ENCODE data around the gene NPHP1. TPM values are rescaled to one million over a fixed set of nuclear protein-coding genes. Genes with fewer than 3 reads are reported as not detected.
"Not testable (repeated sequence)": the region's sequence is repeated elsewhere in the genome, so short reads cannot be mapped to it uniquely, and the experiment has no call there.

The NPHP1 gene
- total RNA-seq, result 1 to 10 TPM in 3 of 4 donors, under 1 TPM in 1; 0.59 to 2.6 (median 1.8) TPM

GRCh38 chr2:110204408-110205385 is at the start of gene NPHP1:
TSS of gene NPHP1 (minus strand) at chr2:110205013. CDS start at chr2:110204968, 45 bp downstream.
- no peak for TF ChIP-seq CTCF (IDR thresholded peaks at IDR 0.05)
- no peak for TF ChIP-seq POLR2A (IDR thresholded peaks at IDR 0.05)
- WGBS, 2 donors, result 1% methylated on average over 35 to 43 of the region's 43 CpGs
- peak within 1 kb of the TSS; percentile 44 for H3K4me3 ChIP-seq (ENCODE audit: low read depth, poor library complexity, severe bottlenecking)
- peak; percentile 80 to 97 for DNase-seq (ENCODE audit: low spot score in 2 of 2)
- intact Hi-C loops (cut with DNase I; ENCODE audit: low total_unique reads), result no loop called here

GRCh38 chr2:110248081-110248795 is 43.4 kb upstream of the NPHP1 start:
- 75 to 83% methylated on average over 3 to 6 of the region's 7 CpGs for WGBS, 2 donors
- DNase-seq (ENCODE audit: low spot score in 2 of 2), result peak in 1 of 2 donors; percentile 52
- H3K4me3 ChIP-seq (ENCODE audit: low read depth, poor library complexity, severe bottlenecking); intact Hi-C loops (cut with DNase I; ENCODE audit: low total_unique reads): not testable (repeated sequence)

DNA sequence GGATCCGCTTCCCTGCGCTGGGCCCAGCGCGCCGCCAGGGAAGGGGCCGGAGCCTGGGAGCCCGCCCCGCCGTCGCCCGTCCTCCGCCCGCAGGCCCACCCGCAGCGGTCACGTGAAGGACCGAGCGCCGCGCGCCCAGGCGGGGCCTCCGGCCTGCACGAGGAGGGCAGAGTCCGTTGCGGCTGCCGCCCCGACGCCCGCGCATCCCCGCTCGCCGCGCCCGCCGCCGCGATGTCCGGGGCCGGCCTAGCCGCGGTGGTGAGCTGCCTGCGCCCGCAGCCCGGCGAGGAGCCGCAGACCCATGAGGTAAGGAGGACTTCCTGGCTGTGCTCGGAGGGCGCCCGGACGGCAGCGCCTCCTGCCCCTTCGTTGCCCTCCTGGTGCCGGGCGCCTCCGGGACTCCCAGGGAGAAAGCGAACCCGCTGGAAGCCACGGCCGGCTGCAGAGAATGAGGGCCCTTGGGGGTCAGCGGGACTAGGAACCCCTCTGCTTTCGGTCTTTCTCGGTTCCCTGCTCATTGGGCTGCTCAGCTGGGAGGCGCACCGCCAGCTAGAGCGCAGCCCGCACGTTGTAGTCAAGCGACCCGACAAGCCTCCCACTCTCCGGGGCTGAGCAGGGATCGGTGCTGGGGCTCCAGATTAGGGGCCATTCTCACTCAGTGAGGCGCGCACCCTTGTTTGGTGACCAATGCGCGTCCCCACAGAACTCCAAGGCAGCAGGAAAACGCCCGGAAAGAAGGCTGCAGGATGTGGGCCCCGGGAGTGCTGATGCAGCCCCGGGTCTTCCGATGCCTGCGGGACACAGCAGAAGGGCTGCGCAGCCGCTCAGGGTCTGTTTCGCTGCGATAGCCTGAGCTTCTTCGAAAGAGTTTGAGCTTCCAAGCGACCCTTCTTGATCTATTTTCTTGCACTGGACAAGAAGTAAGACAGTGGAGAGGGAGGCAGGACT is 40.9 kb upstream of the NPHP1 start:
- intact Hi-C loops (cut with DNase I; ENCODE audit: low total_unique reads), result not testable (repeated sequence)
- no CpG with 5 or more reads among the region's 89 CpGs for WGBS, 2 donors

GRCh38 chr2:110243283-110243682 is 38.5 kb upstream of the NPHP1 start:
- H3K4me3 ChIP-seq (ENCODE audit: low read depth, poor library complexity, severe bottlenecking); intact Hi-C loops (cut with DNase I; ENCODE audit: low total_unique reads); DNase-seq (ENCODE audit: low spot score in 2 of 2): not testable (repeated sequence)
- WGBS, 2 donors, result 80 to 86% methylated on average over 1 of the region's 3 CpGs

More for the DNA sequence above, 40.9 kb upstream of the NPHP1 start:
- DNase-seq (ENCODE audit: low spot score in 2 of 2); H3K4me3 ChIP-seq (ENCODE audit: low read depth, poor library complexity, severe bottlenecking): not testable (repeated sequence)

- intact Hi-C loops (cut with DNase I; ENCODE audit: low total_unique reads); DNase-seq (ENCODE audit: low spot score in 2 of 2): not testable (repeated sequence)
- 63% methylated on average over 5 of the region's 5 CpGs for WGBS, 2 donors
Measured at GRCh38 chr2:110234514-110234913, 29.7 kb upstream of the NPHP1 start.

DNA sequence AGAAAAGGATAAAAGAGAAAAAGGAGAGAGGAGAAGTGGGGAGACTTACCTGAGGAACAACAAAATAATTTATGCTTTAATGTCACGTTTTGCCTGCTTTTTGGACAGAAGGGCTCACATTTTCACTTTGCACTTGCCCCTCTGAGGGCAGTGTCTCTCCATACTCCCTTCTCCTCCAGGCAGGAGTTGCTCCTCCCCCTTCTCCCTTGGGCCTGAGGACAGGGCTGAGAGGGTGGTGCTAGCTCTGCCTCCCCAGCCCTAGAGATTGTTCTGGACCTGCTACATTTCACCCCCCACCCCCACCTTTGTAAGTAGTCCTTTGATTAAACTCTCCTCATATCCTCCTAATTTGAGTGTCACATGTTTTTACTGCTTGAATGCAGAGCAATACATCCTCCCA is 25.1 kb upstream of the NPHP1 start:
- H3K4me3 ChIP-seq (ENCODE audit: low read depth, poor library complexity, severe bottlenecking); intact Hi-C loops (cut with DNase I; ENCODE audit: low total_unique reads); DNase-seq (ENCODE audit: low spot score in 2 of 2): not testable (repeated sequence)
- no CpG with 5 or more reads among the region's 1 CpG for WGBS, 2 donors

More at GRCh38 chr2:110234514-110234913, 29.7 kb upstream of the NPHP1 start:
- not testable (repeated sequence) for H3K4me3 ChIP-seq (ENCODE audit: low read depth, poor library complexity, severe bottlenecking)

DNA sequence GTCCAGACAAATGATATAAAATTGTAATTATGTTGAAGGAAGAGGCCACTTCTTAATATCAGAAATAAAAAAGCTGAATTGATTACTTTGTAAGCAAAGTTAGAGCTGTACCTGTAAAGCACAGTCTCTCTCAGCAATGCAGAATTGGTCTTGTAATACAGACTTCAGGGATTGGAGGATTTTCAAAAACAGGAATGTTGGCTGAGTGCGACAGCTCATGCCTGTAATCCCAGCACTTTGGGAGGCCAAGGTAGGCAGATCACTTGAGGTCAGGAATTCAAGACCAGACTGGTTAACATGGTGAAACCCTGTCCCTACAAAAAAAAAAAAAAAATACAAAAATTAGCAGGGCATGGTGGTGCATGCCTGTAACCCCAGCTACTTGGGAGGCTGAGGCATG is 17.8 kb upstream of the NPHP1 start:
- WGBS, 2 donors, result 57 to 67% methylated on average over 1 of the region's 1 CpG
- DNase-seq (ENCODE audit: low spot score in 2 of 2); H3K4me3 ChIP-seq (ENCODE audit: low read depth, poor library complexity, severe bottlenecking); intact Hi-C loops (cut with DNase I; ENCODE audit: low total_unique reads): not testable (repeated sequence)

- intact Hi-C loops (cut with DNase I; ENCODE audit: low total_unique reads), result no loop called here
- no peak for DNase-seq (ENCODE audit: low spot score in 2 of 2)
- no peak overlapping the region for H3K4me3 ChIP-seq (ENCODE audit: low read depth, poor library complexity, severe bottlenecking)
- TF ChIP-seq CTCF (IDR thresholded peaks at IDR 0.05), result no peak
- TF ChIP-seq POLR2A (IDR thresholded peaks at IDR 0.05), result no peak
- 71 to 86% methylated on average over 4 of the region's 4 CpGs for WGBS, 2 donors
Measured at GRCh38 chr2:110221938-110222337, 17.1 kb upstream of the NPHP1 start.

Data from lower leg skin (tissue), 4 donors.